ENCODE measurements around the gene AGRP.
"Not testable (repeated sequence)": the region's sequence is repeated elsewhere in the genome, so short reads cannot be mapped to it uniquely, and the experiment has no call there.

Gene AGRP

GRCh38 chr16:67483150-67483549, at the start of gene AGRP:
Gene AGRP, minus strand, starts transcription at chr16:67483547. Its CDS starts 149 bp downstream, at chr16:67483398.
- no peak for DNase-seq

- DNase-seq: peak in 1 of 2 donors; percentile 39
These were observed 47.9 kb upstream of the AGRP start for GRCh38 chr16:67531247-67531646.

- peak in 1 of 2 donors; percentile 42 for DNase-seq
These were observed 46.9 kb upstream of the AGRP start for GRCh38 chr16:67530013-67530939.

- DNase-seq: no peak
These were observed 46.2 kb upstream of the AGRP start for GRCh38 chr16:67529582-67530012.

GRCh38 chr16:67528870-67529581, 45.7 kb upstream of the AGRP start:
- peak in 1 of 2 donors; percentile 49 for DNase-seq

GRCh38 chr16:67528222-67528869, 45.0 kb upstream of the AGRP start, which contains the start of gene RIPOR1:
Gene RIPOR1, plus strand, starts transcription at chr16:67528829. Its CDS starts 9,618 bp downstream, at chr16:67538447.
- DNase-seq: peak in 1 of 2 donors; percentile 54

- DNase-seq: no peak
These were observed 42.9 kb upstream of the AGRP start for GRCh38 chr16:67526149-67526791.

- no peak for DNase-seq
These were observed 42.0 kb upstream of the AGRP start for GRCh38 chr16:67525176-67525860.

- peak; percentile 87 to 91 for DNase-seq
These were observed 37.9 kb upstream of the AGRP start for GRCh38 chr16:67521095-67521804.

- DNase-seq: no peak
These were observed 35.9 kb upstream of the AGRP start for GRCh38 chr16:67519242-67519641.

- no peak for DNase-seq
These were observed 35.3 kb upstream of the AGRP start for GRCh38 chr16:67518676-67519075.

GRCh38 chr16:67517661-67518423, 34.5 kb upstream of the AGRP start:
- DNase-seq: no peak

- DNase-seq: no peak
These were observed 33.8 kb upstream of the AGRP start for GRCh38 chr16:67517155-67517445.

- no peak for DNase-seq
These were observed 33.2 kb upstream of the AGRP start for GRCh38 chr16:67516296-67517154.

GRCh38 chr16:67514382-67514828, 31.1 kb upstream of the AGRP start:
- peak in 1 of 2 donors; percentile 19 for DNase-seq

- not testable (repeated sequence) for DNase-seq
These were observed 30.5 kb upstream of the AGRP start for GRCh38 chr16:67513892-67514291.

GRCh38 chr16:67509016-67509415, 25.7 kb upstream of the AGRP start:
- DNase-seq: no peak

GRCh38 chr16:67506468-67506867, 23.1 kb upstream of the AGRP start:
- DNase-seq: no peak
